ENCODE results near the gene RXRA. TPM values are rescaled to one million over a fixed set of nuclear protein-coding genes. Genes with fewer than 3 reads are reported as not detected.

RXRA gene
- total and polyA plus RNA-seq, 3 experiments from 2014 or later, result 2.1 to 10.0 (median 9.9) TPM

GRCh38 chr9:134486596-134486995 is 160.3 kb downstream of the RXRA start:
- Histone ChIP-seq H3K9me3 (ENCODE audit: low read length) (no peaks in the 10 kb centered on the region), H3K4me3 (ENCODE audit: low read length) (no peak overlapping the region), H3K36me3 (ENCODE audit: insufficient read depth, low read length) (no peaks in the 10 kb centered on the region), H3K27ac (ENCODE audit: low read depth, low read length) (no peak overlapping the region), H3K27me3 (ENCODE audit: insufficient read depth, low read length, poor library complexity, severe bottlenecking) (peaks cover 3% of the 10 kb centered on the region), H3K4me1 (ENCODE audit: insufficient read depth, low read length) (no peaks in the 10 kb centered on the region)
- Mint-ChIP-seq H3K27ac (no peak overlapping the region), H3K4me1 (no peaks in the 10 kb centered on the region), H3K27me3 (peaks cover 2 to 22% of the 10 kb centered on the region in 2 donors), H3K4me3 (no peak overlapping the region), H3K9me3 (peaks cover 0 to 3% (median 0%) of the 10 kb centered on the region in 5 donors), H3K36me3 (no peaks in the 10 kb centered on the region)
- CTCF ChIA-PET, result no interaction called here
- DNase-seq, result peak in 1 of 5 donors; percentile 35
- POLR2A ChIA-PET, result no interaction called here

Other genes starting within 250 kb of the RXRA start
- gene WDR5, start 190.4 kb upstream of the RXRA start, total RNA-seq, result 10 to 100 TPM; 62.2 to 64.3 TPM
- gene WDR5, start 190.4 kb upstream of the RXRA start, polyA plus RNA-seq, result 16.4 TPM
- 10 to 100 TPM in 1 of 2 experiments, 1 to 10 TPM in 1; 9.7 to 15.5 TPM for gene RNU6ATAC, start 161.9 kb upstream of the RXRA start, total RNA-seq
- gene RNU6ATAC, start 161.9 kb upstream of the RXRA start, polyA plus RNA-seq, result not detected

Data from CD8-positive, alpha-beta memory T cell (primary cell).